ENCODE data around the gene C5AR2. TPM values are rescaled to one million over a fixed set of nuclear protein-coding genes. Genes with fewer than 3 reads are reported as not detected.

The C5AR2 gene
- total RNA-seq, 1 experiment from 2014 or later: 0.03 TPM

Other genes with a start within 250 kb of the C5AR2 start
- gene ZC3H4, start 218.4 kb upstream of the C5AR2 start, total RNA-seq (2014; rRNA removed; shearing (Covaris generic)): 13.4 and 14.5 TPM in 2 replicates
- 271 and 298 TPM in 2 replicates for gene SAE1, start 201.3 kb upstream of the C5AR2 start, total RNA-seq (2014; rRNA removed; shearing (Covaris generic))
- 13.4 and 20.7 TPM in 2 replicates for gene BBC3, start 101.0 kb upstream of the C5AR2 start, total RNA-seq (2014; rRNA removed; shearing (Covaris generic))
- gene CCDC9, start 75.7 kb upstream of the C5AR2 start, total RNA-seq (2014; rRNA removed; shearing (Covaris generic)): 10.9 and 14.0 TPM in 2 replicates
- 2.0 and 2.9 TPM in 2 replicates for gene INAFM1, start 57.3 kb upstream of the C5AR2 start, total RNA-seq (2014; rRNA removed; shearing (Covaris generic))
- 0.17 TPM in 1 of 2 replicates, not detected in the other for gene C5AR1, start 22.3 kb upstream of the C5AR2 start, total RNA-seq (2014; rRNA removed; shearing (Covaris generic))
- gene DHX34, start 17.1 kb downstream of the C5AR2 start, total RNA-seq (2014; rRNA removed; shearing (Covaris generic)): 34.6 and 40.0 TPM in 2 replicates
- 87.0 and 134 TPM in 2 replicates for gene MEIS3, start 87.4 kb downstream of the C5AR2 start, total RNA-seq (2014; rRNA removed; shearing (Covaris generic))
- gene SLC8A2, start 139.7 kb downstream of the C5AR2 start, total RNA-seq (2014; rRNA removed; shearing (Covaris generic)): 6.7 and 10.3 TPM in 2 replicates
- gene KPTN, start 152.0 kb downstream of the C5AR2 start, total RNA-seq (2014; rRNA removed; shearing (Covaris generic)): 9.9 and 10.5 TPM in 2 replicates
- gene NAPA, start 182.9 kb downstream of the C5AR2 start, total RNA-seq (2014; rRNA removed; shearing (Covaris generic)): 82.1 and 98.3 TPM in 2 replicates
- gene ZNF541, start 241.0 kb downstream of the C5AR2 start, total RNA-seq (2014; rRNA removed; shearing (Covaris generic)): not detected in 2 replicates